Cardiac fibroblast (primary cell): ENCODE measurements around the gene MTUS2.
A peak's percentile ranks its signal among the peaks of the same experiment; 100 is the strongest.

ENCODE experiments used
- DNase-seq, 2 donors: peaks; one replicate each; pipeline versions ENCODE4 v3.0.0 to v3.0.0-alpha.2; 2010; ENCODE audit warnings: low read depth in 2 of 2
- H3K4me3 ChIP-seq, 2 donors: replicated peaks in 1 of 2; 1 replicate in 1 of 2; 2 replicates in 1 of 2; pipeline ENCODE4 v1.5.1; 2011; ENCODE audit warnings: low read depth in 2 of 2, low read length in 2 of 2, mild to moderate bottlenecking in 2 of 2, moderate library complexity in 1 of 2
- CTCF ChIP-seq: IDR thresholded peaks from one replicate; pipeline ENCODE4 v1.5.1; 2011; ENCODE audit warnings: low read depth, mild to moderate bottlenecking, low read length, inconsistent platforms

The MTUS2 gene

GRCh38 chr13:29005763-29006120 lies 185.6 kb downstream of the MTUS2 start:
- TF ChIP-seq CTCF = no peak
- no peak for DNase-seq

GRCh38 chr13:29006359-29006850 lies 186.3 kb downstream of the MTUS2 start:
- DNase-seq = peak in 1 of 2 donors; percentile 1
- TF ChIP-seq CTCF = no peak
- no peak overlapping the region for H3K4me3 ChIP-seq

More at GRCh38 chr13:29005763-29006120, 185.6 kb downstream of the MTUS2 start:
- H3K4me3 ChIP-seq = no peak overlapping the region

GRCh38 chr13:29008296-29008695 lies 188.2 kb downstream of the MTUS2 start:
- no peak for DNase-seq
- no peak overlapping the region for H3K4me3 ChIP-seq
- TF ChIP-seq CTCF = no peak

GRCh38 chr13:29020314-29020713 lies 200.2 kb downstream of the MTUS2 start:
- TF ChIP-seq CTCF = no peak
- no peak for DNase-seq

GRCh38 chr13:29021311-29021710 lies 201.2 kb downstream of the MTUS2 start:
- TF ChIP-seq CTCF = no peak
- no peak overlapping the region for H3K4me3 ChIP-seq
- DNase-seq = no peak

More at GRCh38 chr13:29020314-29020713, 200.2 kb downstream of the MTUS2 start:
- H3K4me3 ChIP-seq = no peak overlapping the region

GRCh38 chr13:29021717-29022116 lies 201.6 kb downstream of the MTUS2 start:
- H3K4me3 ChIP-seq = no peak overlapping the region
- TF ChIP-seq CTCF = no peak
- DNase-seq = no peak

GRCh38 chr13:29022410-29022809 lies 202.3 kb downstream of the MTUS2 start:
- no peak overlapping the region for H3K4me3 ChIP-seq
- TF ChIP-seq CTCF = no peak
- DNase-seq = no peak
